Testis (tissue), 3 donors: Measurements from ENCODE around the gene GLDC. TPM values are rescaled to one million over a fixed set of nuclear protein-coding genes. Genes with fewer than 3 reads are reported as not detected.

Experiments used
- DNase-seq: peaks from one replicate; pipeline ENCODE4 v3.0.0-alpha.2; 2019
- H3K27ac ChIP-seq, 2 donors: fragments of 200-600 bp; sonication (generic); one replicate each; pipeline ENCODE4 v1.5.1; 2019
- H3K27me3 ChIP-seq: fragments of 200-600 bp; sonication (generic); one replicate; pipeline ENCODE4 v1.5.1; 2019
- H3K36me3 ChIP-seq: fragments of 200-600 bp; sonication (generic); one replicate; pipeline ENCODE4 v1.5.1; 2017; ENCODE audit warnings: low read depth; ENCODE audit errors: missing control alignments
- H3K4me1 ChIP-seq: fragments of 200-600 bp; sonication (generic); one replicate; pipeline ENCODE4 v1.5.1; 2019
- H3K4me3 ChIP-seq, 2 donors: fragments of 200-600 bp; sonication (generic); one replicate each; pipeline ENCODE4 v1.5.1; 2017 to 2019
- H3K9me3 ChIP-seq: fragments of 200-600 bp; sonication (generic); one replicate; pipeline ENCODE4 v1.5.1; 2017
- POLR2A ChIP-seq: fragments of 450-650 bp; IDR thresholded peaks from one replicate; pipeline ENCODE4 v1.6.1; 2017; ENCODE audit warnings: antibody characterized with exemption, mild to moderate bottlenecking, moderate library complexity
- WGBS, 2 donors: methylation state at CpG; one replicate each; pipeline ENCODE4 v1.1.5; 2018; 5-methylcytosine and 5-hydroxymethylcytosine counted together
- intact Hi-C: fragments of 100-400 bp; cut with DNase I; formaldehyde crosslinking; loops from one replicate; pipeline ENCODE4 v1.15.1; 2023; ENCODE audit warnings: low total_unique reads
- polyA plus RNA-seq: library from polyadenylated mRNA; stranded (reverse); fragments of 350-450 nt; fragmentation: Illumina TruSeq; extraction: RNeasy Lipid Tissue Mini Kit (QIAGEN cat#74804); gene quantifications from one replicate; pipeline ENCODE4 v1.2.3, GENCODE V29; 2014; ENCODE audit warnings: low read depth, low replicate concordance; ENCODE audit not compliant: insufficient read depth
- total RNA-seq, 2 donors: library from RNA; depleted of rRNA; stranded (reverse); fragments of >200 nt; gene quantifications; one replicate each; pipeline ENCODE4 v1.2.3, GENCODE V29; 2016
- TF ChIP-seq, protein P1 (sequence below), 3 experiments: fragments of 450-650 bp in 2 of 3; fragments of 200-600 bp in 1 of 3; sonication (generic) in 1 of 3; IDR thresholded peaks; one replicate each; pipeline ENCODE4 v1.5.1; 2016 to 2019; ENCODE audit warnings: antibody characterized with exemption in 3 of 3, mild to moderate bottlenecking in 2 of 3, moderate library complexity in 1 of 3

Gene GLDC
- total and polyA plus RNA-seq, 3 donors from 2014 or later: 11.4 to 12.3 (median 12.2) TPM

GRCh38 chr9:6664204-6664680 is 18.7 kb upstream of the GLDC start:
- no peaks in the 10 kb centered on the region for H3K4me1 ChIP-seq
- no peaks in the 10 kb centered on the region for H3K27me3 ChIP-seq
- DNase-seq: no peak
- H3K9me3 ChIP-seq: no peaks in the 10 kb centered on the region
- 92 to 93% methylated on average over 3 of the region's 3 CpGs for WGBS, 2 donors
- no peak overlapping the region for H3K4me3 ChIP-seq
- TF ChIP-seq, protein P1, sequence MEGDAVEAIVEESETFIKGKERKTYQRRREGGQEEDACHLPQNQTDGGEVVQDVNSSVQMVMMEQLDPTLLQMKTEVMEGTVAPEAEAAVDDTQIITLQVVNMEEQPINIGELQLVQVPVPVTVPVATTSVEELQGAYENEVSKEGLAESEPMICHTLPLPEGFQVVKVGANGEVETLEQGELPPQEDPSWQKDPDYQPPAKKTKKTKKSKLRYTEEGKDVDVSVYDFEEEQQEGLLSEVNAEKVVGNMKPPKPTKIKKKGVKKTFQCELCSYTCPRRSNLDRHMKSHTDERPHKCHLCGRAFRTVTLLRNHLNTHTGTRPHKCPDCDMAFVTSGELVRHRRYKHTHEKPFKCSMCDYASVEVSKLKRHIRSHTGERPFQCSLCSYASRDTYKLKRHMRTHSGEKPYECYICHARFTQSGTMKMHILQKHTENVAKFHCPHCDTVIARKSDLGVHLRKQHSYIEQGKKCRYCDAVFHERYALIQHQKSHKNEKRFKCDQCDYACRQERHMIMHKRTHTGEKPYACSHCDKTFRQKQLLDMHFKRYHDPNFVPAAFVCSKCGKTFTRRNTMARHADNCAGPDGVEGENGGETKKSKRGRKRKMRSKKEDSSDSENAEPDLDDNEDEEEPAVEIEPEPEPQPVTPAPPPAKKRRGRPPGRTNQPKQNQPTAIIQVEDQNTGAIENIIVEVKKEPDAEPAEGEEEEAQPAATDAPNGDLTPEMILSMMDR (IDR thresholded peaks at IDR 0.05): no peak
- no peak for TF ChIP-seq POLR2A
- no peak overlapping the region for H3K27ac ChIP-seq
- intact Hi-C loops: no loop called here
- no peaks in the 10 kb centered on the region for H3K36me3 ChIP-seq

DNA sequence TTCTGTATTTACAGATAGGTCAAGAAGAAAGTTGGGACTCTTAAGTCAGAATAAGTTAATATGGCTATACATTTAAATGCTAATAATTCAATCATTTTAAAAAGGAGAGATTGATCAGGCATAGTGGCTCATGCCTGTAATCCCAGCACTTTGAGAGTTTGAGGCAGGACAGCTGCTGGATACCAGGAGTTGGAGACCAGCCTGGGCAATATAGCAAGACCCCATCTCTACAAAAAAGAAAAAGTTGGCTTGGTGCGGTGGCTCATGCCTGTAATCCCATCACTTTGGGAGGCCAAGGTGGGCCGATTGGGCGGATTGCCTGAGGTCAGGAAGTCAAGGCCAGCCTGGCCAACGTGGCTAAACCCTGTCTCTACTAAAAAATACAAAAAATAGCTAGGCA is 15.0 kb upstream of the GLDC start:
- TF ChIP-seq, protein P1 (IDR thresholded peaks at IDR 0.05): no peak
- TF ChIP-seq POLR2A: no peak

DNA sequence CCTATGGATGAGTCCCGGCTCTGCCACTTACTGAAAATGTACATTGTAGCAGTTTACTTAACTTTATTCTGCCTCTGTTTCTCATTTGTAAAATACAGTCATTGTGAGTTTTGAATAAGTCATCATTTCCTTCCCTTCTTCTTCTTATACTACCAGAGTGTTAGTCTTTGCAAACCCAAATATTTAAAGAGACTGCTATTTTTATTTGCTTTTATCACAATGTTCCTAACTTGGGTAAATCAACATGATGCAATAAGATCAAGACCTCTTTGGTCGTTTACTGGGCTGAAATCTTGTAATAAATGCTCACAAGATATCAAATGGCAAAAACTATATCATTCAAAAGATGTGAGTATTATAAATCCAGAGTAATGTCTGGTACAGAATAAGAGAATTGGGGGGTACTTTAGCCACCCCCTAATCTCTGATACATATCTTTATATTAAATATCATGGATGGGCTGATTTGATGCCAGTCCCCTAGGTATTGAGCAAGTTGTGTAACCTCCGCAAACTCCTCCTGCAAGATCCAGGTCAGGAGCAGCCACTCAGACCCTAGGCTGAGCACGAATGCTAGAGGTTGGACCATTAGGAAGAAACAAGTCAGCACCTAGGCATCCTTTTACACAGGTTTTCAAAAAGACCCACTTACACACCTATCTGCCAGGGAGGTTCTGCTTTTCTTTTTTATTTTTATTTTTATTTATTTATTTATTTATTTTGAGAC is 13.3 kb upstream of the GLDC start:
- intact Hi-C loops: no loop called here
- H3K27me3 ChIP-seq: no peaks in the 10 kb centered on the region
- 50 to 69% methylated on average over 4 of the region's 4 CpGs for WGBS, 2 donors

More for the DNA sequence above, 15.0 kb upstream of the GLDC start:
- Histone ChIP-seq H3K27ac (no peak overlapping the region), H3K9me3 (no peaks in the 10 kb centered on the region), H3K36me3 (no peaks in the 10 kb centered on the region), H3K4me3 (no peak overlapping the region), H3K27me3 (no peaks in the 10 kb centered on the region), H3K4me1 (no peaks in the 10 kb centered on the region)
- no peak for DNase-seq
- WGBS, 2 donors: 73 to 74% methylated on average over 4 of the region's 4 CpGs
- intact Hi-C loops: no loop called here

DNA sequence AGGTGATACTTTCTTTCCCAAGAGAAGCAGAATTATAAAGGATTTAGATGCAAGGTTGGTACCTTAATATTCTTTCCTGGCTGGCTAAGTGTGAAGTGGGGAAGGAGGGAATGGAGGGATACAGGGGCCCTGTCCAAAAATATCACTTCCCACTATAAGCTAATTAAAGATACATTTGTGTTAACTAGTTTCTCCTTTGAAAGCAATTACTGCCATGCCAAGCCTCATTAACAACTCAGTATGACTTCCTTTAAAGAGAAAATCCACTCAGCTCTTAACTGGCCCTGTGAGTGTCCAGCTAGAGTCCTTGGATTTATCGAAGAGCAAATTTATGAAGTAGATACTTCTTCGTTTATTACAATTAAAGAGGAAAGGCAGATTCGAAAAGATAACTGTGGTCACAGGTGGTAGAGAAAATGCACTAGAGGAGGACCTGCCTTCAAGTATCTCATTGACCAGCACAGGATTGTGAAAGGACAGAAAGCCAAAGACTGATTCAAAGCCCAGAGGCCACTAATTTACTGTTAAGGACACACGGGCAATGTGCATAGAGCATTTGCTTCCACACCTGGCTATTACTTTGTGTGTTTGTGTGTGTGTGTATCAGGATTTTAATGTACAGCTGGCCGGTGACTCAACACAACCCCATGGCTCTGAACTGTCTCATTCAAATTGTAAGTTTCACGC is 11.2 kb upstream of the GLDC start:
- no peaks in the 10 kb centered on the region for H3K9me3 ChIP-seq
- H3K27me3 ChIP-seq: no peaks in the 10 kb centered on the region
- no peaks in the 10 kb centered on the region for H3K4me1 ChIP-seq
- 81 to 85% methylated on average over 6 of the region's 6 CpGs for WGBS, 2 donors
- no peak overlapping the region for H3K4me3 ChIP-seq
- TF ChIP-seq, protein P1 (IDR thresholded peaks at IDR 0.05): no peak
- no peak for TF ChIP-seq POLR2A
- H3K27ac ChIP-seq: no peak overlapping the region
- no peaks in the 10 kb centered on the region for H3K36me3 ChIP-seq
- intact Hi-C loops: no loop called here
- DNase-seq: no peak

More for the DNA sequence above, 13.3 kb upstream of the GLDC start:
- no peak for DNase-seq
- no peak overlapping the region for H3K27ac ChIP-seq
- TF ChIP-seq, protein P1 (IDR thresholded peaks at IDR 0.05): no peak
- TF ChIP-seq POLR2A: no peak
- H3K4me1 ChIP-seq: no peaks in the 10 kb centered on the region
- no peaks in the 10 kb centered on the region for H3K9me3 ChIP-seq
- no peaks in the 10 kb centered on the region for H3K36me3 ChIP-seq
- H3K4me3 ChIP-seq: no peak overlapping the region
